ENCODE data around the gene LDLRAD2.

The LDLRAD2 gene

DNA sequence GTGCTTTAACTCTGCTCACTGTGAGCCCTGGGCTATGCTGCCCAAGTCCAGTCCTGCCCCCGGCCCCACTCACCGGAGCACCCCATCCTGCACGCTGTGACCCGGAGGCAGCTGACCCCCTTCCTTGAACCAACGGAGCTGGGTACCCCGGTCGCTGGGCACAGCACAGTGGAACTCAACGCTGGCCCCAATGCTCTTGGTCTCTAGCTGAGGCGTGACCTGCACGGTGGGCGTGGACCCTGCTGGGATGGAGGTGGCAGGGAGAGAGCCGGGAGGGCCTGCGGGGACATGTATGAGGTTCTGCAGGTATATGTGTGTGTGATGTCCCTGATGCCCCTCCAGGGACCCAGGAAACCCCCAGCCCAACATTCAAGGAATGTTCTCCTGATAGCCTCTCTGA lies 24.7 kb downstream of the LDLRAD2 start:
- H3K9ac ChIP-seq (ENCODE audit: low read depth, low read length, poor library complexity, severe bottlenecking) = no peak overlapping the region
- no peaks in the 10 kb centered on the region for H3K9me2 ChIP-seq (replicated peaks; ENCODE audit: low read depth, low read length)
- no peaks in the 10 kb centered on the region for H3K27me3 ChIP-seq (ENCODE audit: insufficient read depth, low read length, poor library complexity, severe bottlenecking)
- no peaks in the 10 kb centered on the region for H3F3A ChIP-seq (ENCODE audit: low read depth)
- no peak overlapping the region for H3K4me3 ChIP-seq (ENCODE audit: low read length, poor library complexity, severe bottlenecking)
- no peaks in the 10 kb centered on the region for H3K36me3 ChIP-seq (ENCODE audit: insufficient read depth, low read length)
- TF ChIP-seq EZH2phosphoT487 (IDR thresholded peaks at IDR 0.05; ENCODE audit: borderline replicate concordance) (no peak), CTCF (conservative IDR thresholded peaks at IDR 0.05; ENCODE audit: low read length) (no peak)
- H3K79me2 ChIP-seq (ENCODE audit: insufficient read depth, low read length) = no peaks in the 10 kb centered on the region
- H3K9me3 ChIP-seq (ENCODE audit: insufficient read depth, low read depth, low read length) = no peaks in the 10 kb centered on the region; the same call in 1 of the 2 replicates
- no peaks in the 10 kb centered on the region for H4K20me1 ChIP-seq (ENCODE audit: insufficient read depth, low read length, poor library complexity, severe bottlenecking)
- H3K4me1 ChIP-seq (ENCODE audit: insufficient read depth, low read length, poor library complexity, severe bottlenecking) = no peaks in the 10 kb centered on the region
- H2AFZ ChIP-seq (ENCODE audit: low read length) = no peak overlapping the region
- no peak overlapping the region for H3K4me2 ChIP-seq (ENCODE audit: low read depth, low read length, poor library complexity, severe bottlenecking)

DNA sequence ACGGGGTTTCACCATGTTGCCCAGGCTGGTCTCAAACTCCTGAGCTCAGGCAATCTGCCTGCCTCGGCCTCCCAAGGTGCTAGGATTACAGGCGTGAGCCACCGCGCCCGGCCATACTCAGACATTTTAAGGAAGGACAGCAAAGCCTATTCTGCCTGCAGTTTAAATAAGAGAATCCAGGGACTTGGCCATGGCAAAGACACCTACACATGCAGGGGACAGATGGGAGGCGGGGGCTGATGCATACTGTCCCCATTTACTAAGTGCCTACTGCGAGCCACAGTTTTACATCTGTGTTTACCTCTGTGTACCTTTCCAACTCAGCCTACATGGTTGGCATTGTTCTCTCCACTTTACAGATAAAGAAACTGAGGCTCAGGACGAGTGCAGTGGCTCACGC lies 25.4 kb downstream of the LDLRAD2 start:
- no peak for TF ChIP-seq CTCF (conservative IDR thresholded peaks at IDR 0.05; ENCODE audit: low read length)
- TF ChIP-seq EZH2phosphoT487 (IDR thresholded peaks at IDR 0.05; ENCODE audit: borderline replicate concordance) = no peak
- Histone ChIP-seq H3F3A (ENCODE audit: low read depth) (no peaks in the 10 kb centered on the region), H2AFZ (ENCODE audit: low read length) (no peak overlapping the region), H3K27me3 (ENCODE audit: insufficient read depth, low read length, poor library complexity, severe bottlenecking) (no peaks in the 10 kb centered on the region), H4K20me1 (ENCODE audit: insufficient read depth, low read length, poor library complexity, severe bottlenecking) (no peaks in the 10 kb centered on the region), H3K4me2 (ENCODE audit: low read depth, low read length, poor library complexity, severe bottlenecking) (no peak overlapping the region), H3K9me2 (replicated peaks; ENCODE audit: low read depth, low read length) (no peaks in the 10 kb centered on the region), H3K9ac (ENCODE audit: low read depth, low read length, poor library complexity, severe bottlenecking) (no peak overlapping the region), H3K9me3 (ENCODE audit: insufficient read depth, low read depth, low read length) (no peaks in the 10 kb centered on the region; the same call in 1 of the 2 replicates), H3K79me2 (ENCODE audit: insufficient read depth, low read length) (no peaks in the 10 kb centered on the region), H3K36me3 (ENCODE audit: insufficient read depth, low read length) (no peaks in the 10 kb centered on the region), H3K4me3 (ENCODE audit: low read length, poor library complexity, severe bottlenecking) (no peak overlapping the region), H3K4me1 (ENCODE audit: insufficient read depth, low read length, poor library complexity, severe bottlenecking) (no peaks in the 10 kb centered on the region)

- Histone ChIP-seq H3K9me2 (replicated peaks; ENCODE audit: low read depth, low read length) (no peaks in the 10 kb centered on the region), H3F3A (ENCODE audit: low read depth) (no peaks in the 10 kb centered on the region), H2AFZ (ENCODE audit: low read length) (no peak overlapping the region), H4K20me1 (ENCODE audit: insufficient read depth, low read length, poor library complexity, severe bottlenecking) (no peaks in the 10 kb centered on the region), H3K4me1 (ENCODE audit: insufficient read depth, low read length, poor library complexity, severe bottlenecking) (no peaks in the 10 kb centered on the region), H3K9me3 (ENCODE audit: insufficient read depth, low read depth, low read length) (no peaks in the 10 kb centered on the region; the same call in 1 of the 2 replicates), H3K36me3 (ENCODE audit: insufficient read depth, low read length) (no peaks in the 10 kb centered on the region), H3K4me3 (ENCODE audit: low read length, poor library complexity, severe bottlenecking) (no peak overlapping the region), H3K79me2 (ENCODE audit: insufficient read depth, low read length) (no peaks in the 10 kb centered on the region), H3K4me2 (ENCODE audit: low read depth, low read length, poor library complexity, severe bottlenecking) (no peak overlapping the region), H3K9ac (ENCODE audit: low read depth, low read length, poor library complexity, severe bottlenecking) (no peak overlapping the region), H3K27me3 (ENCODE audit: insufficient read depth, low read length, poor library complexity, severe bottlenecking) (no peaks in the 10 kb centered on the region)
- TF ChIP-seq EZH2phosphoT487 (IDR thresholded peaks at IDR 0.05; ENCODE audit: borderline replicate concordance) = no peak
- TF ChIP-seq CTCF (conservative IDR thresholded peaks at IDR 0.05; ENCODE audit: low read length) = no peak
Measured at GRCh38 chr1:21838359-21839157, 26.5 kb downstream of the LDLRAD2 start.

Measured in Loucy (cell line).